Endometrial microvascular endothelial cells (primary cell): Measurements from ENCODE around the gene FAM118A. TPM values are rescaled to one million over a fixed set of nuclear protein-coding genes. Genes with fewer than 3 reads are reported as not detected.
"Not testable (repeated sequence)": the region's sequence is repeated elsewhere in the genome, so short reads cannot be mapped to it uniquely, and the experiment has no call there.

ENCODE experiments used
- in situ Hi-C: cut with HindIII; loops from 2 replicates; pipeline ENCODE4 v1.10.0; 2017; ENCODE audit warnings: low sequenced_read_pairs, low pct_unique_long_range_greater_than_20kb; ENCODE audit errors: inconsistent ontology term
- total RNA-seq: library from RNA; depleted of rRNA; stranded (reverse); fragments of >200 nt; gene quantifications from one replicate; pipeline ENCODE4 v1.2.3, GENCODE V29; 2015; ENCODE audit errors: inconsistent ontology term

FAM118A gene
- total RNA-seq, 1 donor from 2014 or later = 15.3 TPM

GRCh38 chr22:45343143-45343542, 33.4 kb downstream of the FAM118A start:
- in situ Hi-C loops = no loop called here

- in situ Hi-C loops = no loop called here
These were observed 34.6 kb downstream of the FAM118A start for GRCh38 chr22:45344334-45344733.

- in situ Hi-C loops = no loop called here
These were observed 40.2 kb downstream of the FAM118A start for GRCh38 chr22:45349916-45350315.

- in situ Hi-C loops = no loop called here
These were observed 42.2 kb downstream of the FAM118A start for GRCh38 chr22:45351956-45352355.

GRCh38 chr22:45352757-45353156, 43.0 kb downstream of the FAM118A start:
- in situ Hi-C loops = not testable (repeated sequence)

- in situ Hi-C loops = no loop called here
These were observed 44.1 kb downstream of the FAM118A start for GRCh38 chr22:45353786-45354185.

- in situ Hi-C loops = no loop called here
These were observed 47.8 kb downstream of the FAM118A start for GRCh38 chr22:45357490-45357889.

GRCh38 chr22:45358127-45358526, 48.4 kb downstream of the FAM118A start:
- in situ Hi-C loops = no loop called here

GRCh38 chr22:45359627-45360026, 49.9 kb downstream of the FAM118A start:
- in situ Hi-C loops = no loop called here

GRCh38 chr22:45366713-45367112, 57.0 kb downstream of the FAM118A start:
- in situ Hi-C loops = no loop called here

- in situ Hi-C loops = not testable (repeated sequence)
These were observed 63.9 kb downstream of the FAM118A start for GRCh38 chr22:45373592-45373991.

- in situ Hi-C loops = no loop called here
These were observed 66.3 kb downstream of the FAM118A start for GRCh38 chr22:45376009-45376408.

- in situ Hi-C loops = no loop called here
These were observed 67.0 kb downstream of the FAM118A start for GRCh38 chr22:45376703-45377102.

- in situ Hi-C loops = no loop called here
These were observed 71.6 kb downstream of the FAM118A start for GRCh38 chr22:45381348-45381747.

GRCh38 chr22:45389546-45389945, 79.8 kb downstream of the FAM118A start:
- in situ Hi-C loops = no loop called here

Other genes starting within 250 kb of the FAM118A start
- gene NUP50, start 146.0 kb upstream of the FAM118A start, total RNA-seq = 107 TPM
- 37.9 TPM for gene KIAA0930, start 69.0 kb upstream of the FAM118A start, total RNA-seq
- not detected for gene UPK3A, start 25.0 kb upstream of the FAM118A start, total RNA-seq
- gene SMC1B, start 103.7 kb downstream of the FAM118A start, total RNA-seq = not detected
- gene RIBC2, start 103.8 kb downstream of the FAM118A start, total RNA-seq = 7.8 TPM
- 0.28 TPM for gene FBLN1, start 192.9 kb downstream of the FAM118A start, total RNA-seq